HepG2 (cell line): Measurements from ENCODE around the gene JOSD1. TPM values are rescaled to one million over a fixed set of nuclear protein-coding genes. Genes with fewer than 3 reads are reported as not detected.

Source experiments
- ATAC-seq: fragments of 200-7000 bp; cut with Tn5 transposase; 3 replicates; pipeline ENCODE4 v1.9.1; 2020; ENCODE audit warnings: mild to moderate bottlenecking, moderate library complexity
- BruUV-seq: library from RNA; stranded (reverse); fragments of 400-500 nt; replicated peaks from 2 replicates; lab custom pipeline; 2021; lab: Mats Ljungman, UMichigan
- CTCF ChIA-PET: fragments of 300-600 bp; formaldehyde crosslinking; extraction: SDS; loops from one replicate; lab custom pipeline; 2021; ENCODE audit warnings: low total read pairs, inconsistent platforms, low intra/inter-chr PET ratio; lab: Yijun Ruan, JAX
- POLR2A ChIA-PET: fragments of 350-600 bp; sonication (Branson Sonifier 250); formaldehyde crosslinking; loops from one replicate; lab custom pipeline; 2020; ENCODE audit warnings: antibody characterized with exemption, inconsistent platforms; lab: Yijun Ruan, JAX
- DNase-seq: peaks from one replicate; pipeline ENCODE4 v3.0.0-alpha.2; 2015; ENCODE audit warnings: low spot score
- FAIRE-seq: peaks from 3 replicates; lab custom pipeline; 2011; peaks lifted over from hg19 to GRCh38; lab: Jason Lieb, UNC
- H2AFZ ChIP-seq: one replicate; pipeline ENCODE4 v1.6.1; 2011; ENCODE audit warnings: low read length, inconsistent platforms
- H3K27ac ChIP-seq: fragments of 300-600 bp; 3 replicates; pipeline ENCODE4 v1.8.0; 2011; ENCODE audit warnings: mixed run types, mild to moderate bottlenecking, mixed read lengths, low read length, inconsistent platforms; ENCODE audit not compliant: insufficient read depth; ENCODE audit errors: extremely low read length
- H3K27me3 ChIP-seq, 2 experiments: fragments of 200-600 bp in 1 of 2; 2 replicates in 1 of 2; 3 replicates in 1 of 2; pipeline versions ENCODE4 v1.6.0 to v1.8.0; 2011; ENCODE audit warnings: low read length in 2 of 2, mild to moderate bottlenecking in 2 of 2, moderate library complexity in 2 of 2, inconsistent platforms in 1 of 2; ENCODE audit not compliant: insufficient read depth in 2 of 2, control insufficient read depth in 1 of 2
- H3K36me3 ChIP-seq, 2 experiments: fragments of 200-600 bp in 1 of 2; replicated peaks in 1 of 2; 2 replicates in 1 of 2; 3 replicates in 1 of 2; pipeline versions ENCODE4 v1.5.1 to v1.8.0; 2011; ENCODE audit warnings: low read length in 2 of 2, inconsistent platforms in 1 of 2; ENCODE audit not compliant: insufficient read depth in 2 of 2, control insufficient read depth in 1 of 2
- H3K4me1 ChIP-seq: 2 replicates; pipeline ENCODE4 v1.5.1; 2012; ENCODE audit warnings: low read length, inconsistent platforms; ENCODE audit not compliant: insufficient read depth
- H3K4me2 ChIP-seq: 2 replicates; pipeline ENCODE4 v1.6.0; 2011; ENCODE audit warnings: low read depth, low read length, inconsistent platforms
- H3K4me3 ChIP-seq, 3 experiments: fragments of 200-600 bp in 1 of 3; sonication (generic), shearing (Covaris generic) in 1 of 3; replicated peaks in 1 of 3; 2 replicates each; pipeline ENCODE4 v1.5.1; 2011 to 2016; ENCODE audit warnings: low read length in 3 of 3, inconsistent platforms in 2 of 3, low read depth in 2 of 3, mild to moderate bottlenecking in 2 of 3, control low read depth in 1 of 3, mixed read lengths in 1 of 3; ENCODE audit not compliant: insufficient read depth in 1 of 3
- H3K79me2 ChIP-seq: one replicate; pipeline ENCODE4 v1.6.1; 2011; ENCODE audit warnings: low read length, inconsistent platforms; ENCODE audit not compliant: insufficient read depth
- H3K9ac ChIP-seq: 2 replicates; pipeline ENCODE4 v1.6.0; 2011; ENCODE audit warnings: mild to moderate bottlenecking, low read depth, low read length, inconsistent platforms; ENCODE audit not compliant: insufficient read depth
- H3K9me3 ChIP-seq: 2 replicates; pipeline ENCODE4 v1.5.1; 2012; ENCODE audit warnings: mild to moderate bottlenecking, low read length
- H4K20me1 ChIP-seq: 2 replicates; pipeline ENCODE4 v1.6.0; 2011; ENCODE audit warnings: inconsistent platforms, mild to moderate bottlenecking, low read length, moderate library complexity; ENCODE audit not compliant: insufficient read depth
- ETV5 ChIP-seq: IDR thresholded peaks from 2 replicates; pipeline ENCODE4 v1.6.1; 2018; ENCODE audit warnings: missing biosample characterization, missing genetic modification reagents, inconsistent platforms, borderline replicate concordance
- MAFG ChIP-seq: sonication (generic); formaldehyde crosslinking; IDR thresholded peaks from 2 replicates; pipeline ENCODE4 v1.5.1; 2020; ENCODE audit warnings: mild to moderate bottlenecking, missing genetic modification reagents
- RAD51 ChIP-seq: fragments of 450-650 bp; IDR thresholded peaks from 2 replicates; pipeline ENCODE4 v1.6.1; 2016; ENCODE audit warnings: borderline replicate concordance
- SP2 ChIP-seq: sonication (generic); formaldehyde crosslinking; IDR thresholded peaks from 2 replicates; pipeline ENCODE4 v1.5.1; 2020; ENCODE audit warnings: mild to moderate bottlenecking, missing genetic modification reagents
- TBP ChIP-seq: sonication (generic); formaldehyde crosslinking; IDR thresholded peaks from 2 replicates; pipeline ENCODE4 v1.5.0; 2020; ENCODE audit warnings: missing genetic modification reagents
- ZBTB34 ChIP-seq: sonication (generic); formaldehyde crosslinking; IDR thresholded peaks from 2 replicates; pipeline ENCODE4 v1.8.0; 2022; ENCODE audit warnings: mild to moderate bottlenecking, missing genetic modification reagents
- ZNF225 ChIP-seq: sonication (generic); formaldehyde crosslinking; IDR thresholded peaks from 2 replicates; pipeline ENCODE4 v1.4.0; 2020; ENCODE audit warnings: mild to moderate bottlenecking, missing genetic modification reagents
- ZNF253 ChIP-seq: sonication (generic); formaldehyde crosslinking; IDR thresholded peaks from 2 replicates; pipeline ENCODE4 v1.8.0; 2022; ENCODE audit warnings: mild to moderate bottlenecking, missing genetic modification reagents, borderline replicate concordance
- ZNF367 ChIP-seq: sonication (generic); formaldehyde crosslinking; IDR thresholded peaks from 2 replicates; pipeline ENCODE4 v1.4.0; 2020; ENCODE audit warnings: missing genetic modification reagents, borderline replicate concordance
- ZNF572 ChIP-seq: sonication (generic); formaldehyde crosslinking; IDR thresholded peaks from 2 replicates; pipeline ENCODE4 v1.5.1; 2020; ENCODE audit warnings: mild to moderate bottlenecking, missing genetic modification reagents
- ZNF589 ChIP-seq: sonication (generic); formaldehyde crosslinking; conservative IDR thresholded peaks from 2 replicates; pipeline ENCODE4 v1.8.0; 2022; ENCODE audit warnings: mild to moderate bottlenecking, moderate library complexity, missing genetic modification reagents
- WGBS: methylation state at CpG from one replicate; pipeline ENCODE4 v1.1.6; 2017; ENCODE audit warnings: low lambda C conversion rate; 5-methylcytosine and 5-hydroxymethylcytosine counted together
- in situ Hi-C: cut with HindIII; loops from 2 replicates; pipeline ENCODE4 v1.10.0; 2017; ENCODE audit warnings: low pct_unique_long_range_greater_than_20kb; ENCODE audit not compliant: extremely low pct_ligation_motif_present
- intact Hi-C: fragments of 100-400 bp; cut with micrococcal nuclease; formaldehyde crosslinking; loops from one replicate; pipeline ENCODE4 v1.10.0; 2022; ENCODE audit not compliant: unreplicated experiment
- polyA plus RNA-seq, 8 experiments: library from polyadenylated mRNA; depleted of rRNA in 3 of 8; stranded (reverse) in 7 of 8; unstranded in 1 of 8; fragments of >200 nt; fragmentation: Illumina TruSeq in 4 of 8; extraction: Trizol in 4 of 8; gene quantifications; 2 replicates each; pipeline versions ENCODE4 v1.2.1 to v1.2.3, GENCODE V29; 2011 to 2016; ENCODE audit warnings: low read depth in 4 of 8, missing spikeins in 1 of 8, mixed read lengths in 1 of 8; ENCODE audit not compliant: insufficient read depth in 1 of 8
- total RNA-seq, 5 experiments: library from RNA; depleted of rRNA; stranded (reverse); fragments of >200 nt; fragmentation: Illumina TruSeq; extraction: Trizol; gene quantifications; 2 replicates each; pipeline ENCODE4 v1.2.3, GENCODE V29; 2016; ENCODE audit warnings: low read depth in 1 of 5

JOSD1 gene
- total and polyA plus RNA-seq, 2 of the 13 experiments (the other 11 are each of a cell fraction or from before 2014, with no cell fraction given): 31.7 to 38.4 TPM

GRCh38 chr22:38716271-38716670, 15.5 kb upstream of the JOSD1 start:
- H3K27me3 ChIP-seq: no peaks in the 10 kb centered on the region
- intact Hi-C loops: no loop called here
- H4K20me1 ChIP-seq: peaks cover 46% of the 10 kb centered on the region
- FAIRE-seq: no peak
- no peak for TF ChIP-seq MAFG (CRISPR knock-in tag)
- TF ChIP-seq SP2 (CRISPR knock-in tag): no peak
- TF ChIP-seq ZNF253 (CRISPR knock-in tag): no peak
- no peak for TF ChIP-seq ZNF572 (CRISPR knock-in tag)
- TF ChIP-seq RAD51: no peak
- no peak for TF ChIP-seq ZBTB34 (CRISPR knock-in tag)
- TF ChIP-seq ETV5 (CRISPR knock-in tag): no peak
- no peak for TF ChIP-seq TBP (CRISPR knock-in tag)
- no peak for TF ChIP-seq ZNF367 (CRISPR knock-in tag)
- no peak for TF ChIP-seq ZNF225 (CRISPR knock-in tag)
- no peak for TF ChIP-seq ZNF589 (CRISPR knock-in tag)
- no peak overlapping the region for H3K4me2 ChIP-seq
- ATAC-seq: no peak
- H3K36me3 ChIP-seq: peaks cover 37 to 56% of the 10 kb centered on the region in 2 experiments
- in situ Hi-C loops: no loop called here
- no TSS peak for BruUV-seq
- WGBS: 97% methylated on average over 5 of the region's 10 CpGs
- no peaks in the 10 kb centered on the region for H3K4me1 ChIP-seq
- no peak overlapping the region for H2AFZ ChIP-seq
- H3K27ac ChIP-seq: no peak overlapping the region
- H3K79me2 ChIP-seq: peaks cover 45% of the 10 kb centered on the region
- no peak overlapping the region for H3K9ac ChIP-seq
- H3K9me3 ChIP-seq: no peaks in the 10 kb centered on the region
- POLR2A ChIA-PET: interaction anchor here (0.8 kb wide), 1 partner anchor 11 kb away, joined by 4 read pairs; the partner anchor contains the start of gene GTPBP1
- CTCF ChIA-PET: no interaction called here
- DNase-seq: no peak
- H3K4me3 ChIP-seq: no peak overlapping the region
